ENCODE measurements around the gene ZNF831. TPM values are rescaled to one million over a fixed set of nuclear protein-coding genes. Genes with fewer than 3 reads are reported as not detected.

Gene ZNF831
- total RNA-seq, 5 donors from 2014 or later (not counting 1 experiment from before 2014, with no cell fraction given), result 23.1 to 48.0 (median 29.7) TPM

- Mint-ChIP-seq H3K27me3 (no peaks in the 10 kb centered on the region), H3K27ac (peak overlapping the region; percentile 28 to 65), H3K4me1 (peaks cover 0 to 21% (median 16%) of the 10 kb centered on the region in 3 donors), H3K36me3 (peaks cover 60% of the 10 kb centered on the region), H3K4me3 (no peak overlapping the region), H3K9me3 (no peaks in the 10 kb centered on the region)
- H3K4me1 ChIP-seq (ENCODE audit: control insufficient read depth in 1 of 2, extremely low read depth in 1 of 2, insufficient read depth in 2 of 2, low read length in 2 of 2), result no peaks in the 10 kb centered on the region
- no peak overlapping the region for H3K27ac ChIP-seq (ENCODE audit: low read length)
- no peaks in the 10 kb centered on the region for H3K9me3 ChIP-seq
- ChIA-PET CTCF (no interaction called here), POLR2A (no interaction called here)
- DNase-seq, result peak in 8 of 35 experiments; percentile 13 to 50 (median 24)
- ATAC-seq (replicated peaks in 1 of 4), result peak in 2 of 4 experiments; percentile 52 to 64
- 94% methylated on average over 3 of the region's 5 CpGs for WGBS (ENCODE audit: insufficient coverage)
- H3K36me3 ChIP-seq (ENCODE audit: control insufficient read depth in 2 of 2, extremely low read depth in 1 of 2, insufficient read depth in 1 of 2, low read length in 1 of 2), result peaks cover 7 to 75% of the 10 kb centered on the region in 2 donors
- no peaks in the 10 kb centered on the region for H3K27me3 ChIP-seq (replicated peaks in 1 of 2; ENCODE audit: control insufficient read depth in 2 of 2, extremely low read depth in 1 of 2, insufficient read depth in 2 of 2, low read length in 1 of 2)
- no peak overlapping the region for H3K4me3 ChIP-seq (ENCODE audit: control insufficient read depth in 1 of 2, extremely low read depth in 1 of 2, low read length in 1 of 2)
These were observed 71.6 kb downstream of the ZNF831 start for GRCh38 chr20:59235226-59235625.

GRCh38 chr20:59240006-59240405 is 76.4 kb downstream of the ZNF831 start:
- no peaks in the 10 kb centered on the region for H3K27me3 ChIP-seq (replicated peaks in 1 of 2; ENCODE audit: control insufficient read depth in 2 of 2, extremely low read depth in 1 of 2, insufficient read depth in 2 of 2, low read length in 1 of 2)
- Mint-ChIP-seq H3K27me3 (no peaks in the 10 kb centered on the region), H3K36me3 (peaks cover 62% of the 10 kb centered on the region), H3K4me1 (peaks cover 0 to 23% (median 12%) of the 10 kb centered on the region in 3 donors), H3K9me3 (no peaks in the 10 kb centered on the region), H3K27ac (no peak overlapping the region), H3K4me3 (no peak overlapping the region)
- peaks cover 3 to 61% of the 10 kb centered on the region in 2 donors for H3K36me3 ChIP-seq (ENCODE audit: control insufficient read depth in 2 of 2, extremely low read depth in 1 of 2, insufficient read depth in 1 of 2, low read length in 1 of 2)
- ATAC-seq (replicated peaks in 1 of 4), result no peak
- ChIA-PET CTCF (no interaction called here), POLR2A (no interaction called here)
- H3K4me1 ChIP-seq (ENCODE audit: control insufficient read depth in 1 of 2, extremely low read depth in 1 of 2, insufficient read depth in 2 of 2, low read length in 2 of 2), result no peaks in the 10 kb centered on the region
- no peaks in the 10 kb centered on the region for H3K9me3 ChIP-seq
- no peak overlapping the region for H3K27ac ChIP-seq (ENCODE audit: low read length)
- 100% methylated on average over 1 of the region's 4 CpGs for WGBS (ENCODE audit: insufficient coverage)
- DNase-seq, result no peak
- H3K4me3 ChIP-seq (ENCODE audit: control insufficient read depth in 1 of 2, extremely low read depth in 1 of 2, low read length in 1 of 2), result no peak overlapping the region

DNA sequence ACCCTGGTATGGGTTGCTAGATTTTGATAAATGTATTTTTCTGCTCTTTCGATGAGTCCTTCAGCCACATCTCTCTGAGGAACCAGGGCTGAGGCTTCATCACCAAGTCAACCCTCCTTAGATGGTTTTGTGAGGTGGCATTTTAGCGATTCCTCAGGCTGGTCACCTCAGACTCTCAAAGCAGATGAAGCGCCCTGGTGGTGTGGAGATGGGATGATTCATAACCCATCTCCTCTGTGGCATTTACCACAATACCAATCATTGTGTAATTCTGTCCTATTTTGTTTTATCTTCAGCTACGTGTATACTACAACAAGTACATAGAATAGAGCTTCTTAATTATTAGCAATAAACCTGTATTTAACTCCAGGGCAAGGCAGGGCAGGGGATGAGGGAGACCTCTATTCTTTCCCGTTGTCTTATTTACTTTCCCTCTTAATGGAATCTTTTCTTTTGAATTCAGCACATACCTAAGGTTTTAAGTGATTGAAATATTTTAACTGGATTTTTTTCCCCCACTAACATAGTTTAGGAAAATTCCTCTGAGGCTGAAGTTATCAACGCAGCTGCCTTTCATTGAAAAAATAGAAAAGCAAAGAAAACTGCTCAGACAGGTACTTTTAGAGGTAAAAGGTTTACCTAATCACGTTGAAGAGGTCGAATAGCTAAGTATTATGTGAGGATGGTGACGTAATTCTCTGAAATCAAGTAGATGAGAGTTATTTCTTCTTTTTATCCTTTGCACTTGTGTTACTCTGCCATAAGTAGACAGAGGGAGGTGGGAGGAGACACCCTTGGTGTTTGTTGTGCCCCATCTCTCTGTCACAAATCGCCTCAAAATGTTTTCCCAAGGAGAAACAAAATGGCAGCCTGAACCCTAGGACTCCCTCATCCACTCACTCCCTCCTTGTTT is 79.3 kb downstream of the ZNF831 start:
- Mint-ChIP-seq H3K36me3 (peaks cover 65% of the 10 kb centered on the region), H3K9me3 (no peaks in the 10 kb centered on the region), H3K4me1 (peaks cover 6 to 16% (median 12%) of the 10 kb centered on the region in 3 donors), H3K27ac (peak overlapping the region in 1 of 2 donors; percentile 22), H3K4me3 (no peak overlapping the region), H3K27me3 (no peaks in the 10 kb centered on the region)
- DNase-seq, result peak in 6 of 35 experiments; percentile 5 to 25 (median 14)
- WGBS (ENCODE audit: insufficient coverage), result 100% methylated on average over 1 of the region's 10 CpGs
- POLR2A ChIA-PET, result interaction anchor here in 1 of 2 donors (0.5 kb wide), 1 partner anchor 205 kb away, joined by 4 read pairs; no protein-coding TSS in a partner anchor
- no peaks in the 10 kb centered on the region for H3K4me1 ChIP-seq (ENCODE audit: control insufficient read depth in 1 of 2, extremely low read depth in 1 of 2, insufficient read depth in 2 of 2, low read length in 2 of 2)
- H3K4me3 ChIP-seq (ENCODE audit: control insufficient read depth in 1 of 2, extremely low read depth in 1 of 2, low read length in 1 of 2), result no peak overlapping the region
- H3K27ac ChIP-seq (ENCODE audit: low read length), result no peak overlapping the region
- H3K9me3 ChIP-seq, result no peaks in the 10 kb centered on the region
- H3K27me3 ChIP-seq (replicated peaks in 1 of 2; ENCODE audit: control insufficient read depth in 2 of 2, extremely low read depth in 1 of 2, insufficient read depth in 2 of 2, low read length in 1 of 2), result no peaks in the 10 kb centered on the region
- peak in 3 of 4 experiments; percentile 33 to 95 (median 43) for ATAC-seq (replicated peaks in 1 of 4)
- peaks cover 0 to 55% of the 10 kb centered on the region in 2 donors for H3K36me3 ChIP-seq (ENCODE audit: control insufficient read depth in 2 of 2, extremely low read depth in 1 of 2, insufficient read depth in 1 of 2, low read length in 1 of 2)
- CTCF ChIA-PET, result interaction anchor here in 1 of 2 donors (0.5 kb wide), 1 partner anchor 10 kb away, joined by 3 read pairs; no protein-coding TSS in a partner anchor

DNA sequence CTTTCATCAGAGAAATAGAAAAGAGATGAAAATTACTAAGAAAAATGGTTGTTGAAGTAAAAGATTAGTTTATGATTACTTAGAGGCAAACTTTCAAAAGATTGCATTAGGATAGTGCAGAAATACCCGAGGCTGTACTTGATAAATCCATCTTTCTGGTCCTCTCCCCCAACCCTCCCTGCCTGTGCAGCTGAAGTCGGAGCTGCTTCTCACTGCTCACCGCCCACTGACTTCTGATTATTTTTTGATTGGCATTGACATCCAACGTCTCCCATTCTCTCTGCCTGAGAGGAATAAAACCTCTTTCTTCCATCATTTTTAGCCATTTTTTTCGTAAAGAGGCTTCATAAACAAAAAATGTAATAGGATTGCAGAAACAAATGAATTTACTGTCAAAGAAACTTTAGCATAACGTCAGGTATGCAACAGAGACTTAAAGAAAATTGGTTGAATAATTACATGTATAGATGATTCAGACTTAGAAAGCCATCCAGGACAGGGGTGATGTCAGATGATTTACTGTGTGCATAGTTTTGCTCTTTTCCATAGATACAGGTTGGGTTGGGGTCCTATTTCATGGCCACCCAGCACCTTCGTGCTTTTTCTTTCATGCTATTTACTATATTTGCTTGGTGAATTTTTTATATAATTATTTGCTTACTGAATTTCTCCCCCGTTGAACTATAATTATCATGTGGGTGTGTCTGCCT is 83.2 kb downstream of the ZNF831 start:
- DNase-seq (no peak), ATAC-seq (replicated peaks in 1 of 4) (no peak)
- H3K9me3 Mint-ChIP-seq, result peaks cover 0 to 16% (median 15%) of the 10 kb centered on the region in 3 donors
- ChIA-PET POLR2A (no interaction called here), CTCF (no interaction called here)
- Histone ChIP-seq H3K4me3 (ENCODE audit: control insufficient read depth in 1 of 2, extremely low read depth in 1 of 2, low read length in 1 of 2) (no peak overlapping the region), H3K36me3 (ENCODE audit: control insufficient read depth in 2 of 2, extremely low read depth in 1 of 2, insufficient read depth in 1 of 2, low read length in 1 of 2) (peaks cover 0 to 52% of the 10 kb centered on the region in 2 donors), H3K27ac (ENCODE audit: low read length) (no peak overlapping the region), H3K27me3 (replicated peaks in 1 of 2; ENCODE audit: control insufficient read depth in 2 of 2, extremely low read depth in 1 of 2, insufficient read depth in 2 of 2, low read length in 1 of 2) (no peaks in the 10 kb centered on the region), H3K4me1 (ENCODE audit: control insufficient read depth in 1 of 2, extremely low read depth in 1 of 2, insufficient read depth in 2 of 2, low read length in 2 of 2) (no peaks in the 10 kb centered on the region), H3K9me3 (no peaks in the 10 kb centered on the region)
- peak overlapping the region in 1 of 2 donors; percentile 7 for H3K27ac Mint-ChIP-seq
- 100% methylated on average over 3 of the region's 8 CpGs for WGBS (ENCODE audit: insufficient coverage)
- H3K27me3 Mint-ChIP-seq, result no peaks in the 10 kb centered on the region
- peaks cover 76% of the 10 kb centered on the region for H3K36me3 Mint-ChIP-seq
- peaks cover 17 to 43% (median 24%) of the 10 kb centered on the region in 3 donors for H3K4me1 Mint-ChIP-seq
- no peak overlapping the region for H3K4me3 Mint-ChIP-seq

- ChIA-PET POLR2A (no interaction called here), CTCF (interaction anchor here in 1 of 2 donors (1.0 kb wide), 1 partner anchor 37 kb away, joined by 3 read pairs; no protein-coding TSS in a partner anchor)
- Histone ChIP-seq H3K27me3 (replicated peaks in 1 of 2; ENCODE audit: control insufficient read depth in 2 of 2, extremely low read depth in 1 of 2, insufficient read depth in 2 of 2, low read length in 1 of 2) (no peaks in the 10 kb centered on the region), H3K4me3 (ENCODE audit: control insufficient read depth in 1 of 2, extremely low read depth in 1 of 2, low read length in 1 of 2) (no peak overlapping the region), H3K27ac (ENCODE audit: low read length) (no peak overlapping the region), H3K36me3 (ENCODE audit: control insufficient read depth in 2 of 2, extremely low read depth in 1 of 2, insufficient read depth in 1 of 2, low read length in 1 of 2) (peaks cover 0 to 44% of the 10 kb centered on the region in 2 donors), H3K9me3 (no peaks in the 10 kb centered on the region), H3K4me1 (ENCODE audit: control insufficient read depth in 1 of 2, extremely low read depth in 1 of 2, insufficient read depth in 2 of 2, low read length in 2 of 2) (peaks cover 3 to 7% of the 10 kb centered on the region in 2 experiments)
- H3K27ac Mint-ChIP-seq, result peak overlapping the region in 1 of 2 donors; percentile 8
- peaks cover 0 to 18% (median 16%) of the 10 kb centered on the region in 3 donors for H3K9me3 Mint-ChIP-seq
- WGBS (ENCODE audit: insufficient coverage), result 80% methylated on average over 3 of the region's 4 CpGs
- no peak for ATAC-seq (replicated peaks in 1 of 4)
- DNase-seq, result no peak
- H3K4me1 Mint-ChIP-seq, result peaks cover 28 to 47% (median 30%) of the 10 kb centered on the region in 3 donors
- H3K4me3 Mint-ChIP-seq, result no peak overlapping the region
- peaks cover 76% of the 10 kb centered on the region for H3K36me3 Mint-ChIP-seq
- H3K27me3 Mint-ChIP-seq, result no peaks in the 10 kb centered on the region
These were observed 84.4 kb downstream of the ZNF831 start for GRCh38 chr20:59247731-59248684.

Measured in T-cell (primary cell).